Tibial nerve (tissue), 4 donors: Measurements from ENCODE around the gene ERMP1.
"Not testable (repeated sequence)": the region's sequence is repeated elsewhere in the genome, so short reads cannot be mapped to it uniquely, and the experiment has no call there.

Source experiments
- CTCF ChIP-seq, 5 experiments: fragments of 200-600 bp in 3 of 5; fragments of 450-650 bp in 2 of 5; sonication (generic) in 3 of 5; IDR thresholded peaks; one replicate each; pipeline ENCODE4 v1.5.1; 2016 to 2019; ENCODE audit warnings: antibody characterized with exemption in 5 of 5, mild to moderate bottlenecking in 3 of 5, moderate library complexity in 2 of 5
- EP300 ChIP-seq, 2 donors: sonication (generic); formaldehyde crosslinking; IDR thresholded peaks; one replicate each; pipeline ENCODE4 v1.6.1; 2017; ENCODE audit warnings: antibody characterized with exemption in 2 of 2, mild to moderate bottlenecking in 1 of 2
- POLR2A ChIP-seq, 2 donors: fragments of 450-650 bp; IDR thresholded peaks; one replicate each; pipeline ENCODE4 v1.6.1; 2017; ENCODE audit warnings: antibody characterized with exemption in 2 of 2, mild to moderate bottlenecking in 2 of 2, moderate library complexity in 2 of 2

- not testable (repeated sequence) for TF ChIP-seq POLR2A, CTCF, EP300 (IDR thresholded peaks at IDR 0.05)
Measured at GRCh38 chr9:5779705-5780218, 53.2 kb downstream of the ERMP1 start.
